Ascending aorta (tissue), 2 donors: ENCODE measurements around the gene TXNDC9. TPM values are rescaled to one million over a fixed set of nuclear protein-coding genes. Genes with fewer than 3 reads are reported as not detected.
"Not testable (repeated sequence)": the region's sequence is repeated elsewhere in the genome, so short reads cannot be mapped to it uniquely, and the experiment has no call there.

Experiments
- DNase-seq, 2 donors: peaks; one replicate each; pipeline ENCODE4 v3.0.0-alpha.2; 2019; ENCODE audit warnings: low spot score in 2 of 2
- H3K27ac ChIP-seq, 2 donors: fragments of 200-600 bp; sonication (generic); one replicate each; pipeline ENCODE4 v1.5.1; 2016 to 2017; ENCODE audit warnings: mild to moderate bottlenecking in 1 of 2
- H3K27me3 ChIP-seq: fragments of 200-600 bp; sonication (generic); one replicate; pipeline ENCODE4 v1.5.1; 2017
- H3K36me3 ChIP-seq, 2 donors: fragments of 200-600 bp; sonication (generic); one replicate each; pipeline ENCODE4 v1.5.1; 2016
- H3K4me1 ChIP-seq, 2 donors: fragments of 200-600 bp; sonication (generic); one replicate each; pipeline ENCODE4 v1.5.1; 2016 to 2017; ENCODE audit warnings: mild to moderate bottlenecking in 1 of 2
- H3K4me3 ChIP-seq, 2 donors: fragments of 200-600 bp; sonication (generic); one replicate each; pipeline ENCODE4 v1.5.1; 2016 to 2017; ENCODE audit warnings: mild to moderate bottlenecking in 1 of 2
- H3K9me3 ChIP-seq, 2 donors: fragments of 200-600 bp; sonication (generic); one replicate each; pipeline ENCODE4 v1.5.1; 2016
- CTCF ChIP-seq, 3 experiments: fragments of 200-600 bp in 2 of 3; fragments of 450-650 bp in 1 of 3; sonication (generic) in 2 of 3; IDR thresholded peaks; one replicate each; pipeline ENCODE4 v1.5.1; 2016 to 2019; ENCODE audit warnings: antibody characterized with exemption in 3 of 3, mild to moderate bottlenecking in 1 of 3, moderate library complexity in 1 of 3
- intact Hi-C: fragments of 100-400 bp; cut with DNase I; formaldehyde crosslinking; loops from one replicate; pipeline ENCODE4 v1.15.1; 2023
- total RNA-seq: library from RNA; depleted of rRNA; stranded (reverse); fragments of >200 nt; gene quantifications from one replicate; pipeline ENCODE4 v1.1.0, GENCODE V29; 2016

Gene TXNDC9
- total RNA-seq, 1 donor from 2014 or later = 34.3 TPM

- intact Hi-C loops = loop anchor here (5.0 to 10.0 kb wide), 4 partner anchors 49 to 1224 kb away; partner anchors contain the start of genes COA5, PDCL3 and UNC50
- H3K4me3 ChIP-seq = peak overlapping the region; percentile 72 to 82
- no peak for TF ChIP-seq CTCF (IDR thresholded peaks at IDR 0.05)
- DNase-seq = no peak
- H3K27ac ChIP-seq = peak overlapping the region; percentile 86 to 96
- H3K4me1 ChIP-seq = peaks cover 6 to 11% of the 10 kb centered on the region in 2 donors
- H3K36me3 ChIP-seq = no peaks in the 10 kb centered on the region
- H3K27me3 ChIP-seq = no peaks in the 10 kb centered on the region
- H3K9me3 ChIP-seq = no peaks in the 10 kb centered on the region
These were observed 2.0 kb upstream of the TXNDC9 start for GRCh38 chr2:99338029-99338585.

GRCh38 chr2:99337113-99338028 lies 1.2 kb upstream of the TXNDC9 start, which contains the start of gene EIF5B:
TSS of gene EIF5B (plus strand) at chr2:99337389. CDS start at chr2:99337555, 166 bp downstream.
- H3K27me3 ChIP-seq = no peaks in the 10 kb centered on the region
- peaks cover under 1 to 3% of the 10 kb centered on the region in 2 donors for H3K36me3 ChIP-seq
- peak; percentile 86 to 98 for DNase-seq
- TF ChIP-seq CTCF (IDR thresholded peaks at IDR 0.05) = peak; percentile 17 to 83 (median 79)
- H3K4me3 ChIP-seq = peak within 1 kb of the TSS; percentile 72 to 82
- peaks cover 6 to 11% of the 10 kb centered on the region in 2 donors for H3K4me1 ChIP-seq
- H3K27ac ChIP-seq = peak within 1 kb of the TSS; percentile 86 to 96
- H3K9me3 ChIP-seq = no peaks in the 10 kb centered on the region
- intact Hi-C loops = loop anchor here (5.0 to 10.0 kb wide), 4 partner anchors 50 to 1225 kb away; partner anchors contain the start of genes COA5, PDCL3 and UNC50

- no peaks in the 10 kb centered on the region for H3K27me3 ChIP-seq
- H3K4me3 ChIP-seq = peak overlapping the region; percentile 72 to 82
- DNase-seq = no peak
- H3K4me1 ChIP-seq = peaks cover 6 to 11% of the 10 kb centered on the region in 2 donors
- no peaks in the 10 kb centered on the region for H3K9me3 ChIP-seq
- intact Hi-C loops = loop anchor here (1.0 to 10.0 kb wide), 7 partner anchors 51 to 1226 kb away; partner anchors contain the start of genes COA5, LIPT1, MITD1 and MRPL30
- H3K36me3 ChIP-seq = peaks cover 5 to 9% of the 10 kb centered on the region in 2 donors
- no peak for TF ChIP-seq CTCF (IDR thresholded peaks at IDR 0.05)
- peak overlapping the region; percentile 86 to 96 for H3K27ac ChIP-seq
These were observed 625 bp upstream of the TXNDC9 start for GRCh38 chr2:99336804-99337112.

GRCh38 chr2:99325384-99325783 lies 10.7 kb downstream of the TXNDC9 start:
- no peak overlapping the region for H3K4me3 ChIP-seq
- intact Hi-C loops = no loop called here
- no peaks in the 10 kb centered on the region for H3K9me3 ChIP-seq
- DNase-seq = no peak
- peaks cover 67 to 82% of the 10 kb centered on the region in 2 donors for H3K36me3 ChIP-seq
- TF ChIP-seq CTCF (IDR thresholded peaks at IDR 0.05) = no peak
- H3K4me1 ChIP-seq = peaks cover 0 to 3% of the 10 kb centered on the region in 2 donors
- peak overlapping the region in 1 of 2 donors; percentile 1 for H3K27ac ChIP-seq
- no peaks in the 10 kb centered on the region for H3K27me3 ChIP-seq

GRCh38 chr2:99317873-99318200 lies 18.3 kb downstream of the TXNDC9 start:
- H3K4me3 ChIP-seq, H3K9me3 ChIP-seq, H3K27me3 ChIP-seq, intact Hi-C loops, H3K4me1 ChIP-seq, DNase-seq, H3K27ac ChIP-seq: not testable (repeated sequence)
- H3K36me3 ChIP-seq = peaks cover 43 to 46% of the 10 kb centered on the region in 2 donors
